22Rv1 (cell line): ENCODE results near the gene SIK2.

ENCODE experiments used
- CTCF ChIP-seq: fragments of 450-650 bp; IDR thresholded peaks from 2 replicates; pipeline ENCODE4 v1.5.1; 2017; ENCODE audit warnings: mild to moderate bottlenecking
- ZFX ChIP-seq: fragments of 450-650 bp; IDR thresholded peaks from 2 replicates; pipeline ENCODE4 v1.6.1; 2017; ENCODE audit warnings: antibody characterized with exemption, borderline replicate concordance

- TF ChIP-seq CTCF (no peak), ZFX (no peak)
Observed at GRCh38 chr11:111761036-111761435, 158.8 kb downstream of the SIK2 start.
